NCI-H460 (cell line): ENCODE data around the gene TEAD4. TPM values are rescaled to one million over a fixed set of nuclear protein-coding genes. Genes with fewer than 3 reads are reported as not detected.
A peak's percentile ranks its signal among the peaks of the same experiment; 100 is the strongest.

Experiments used
- DNase-seq: peaks from one replicate; pipeline ENCODE4 v3.0.0-alpha.2; 2016; ENCODE audit warnings: low read depth; ENCODE audit errors: extremely low read depth
- total RNA-seq: library from RNA; depleted of rRNA; stranded (reverse); fragments of >200 nt; shearing (Covaris generic); gene quantifications from 2 replicates; pipeline ENCODE4 v1.2.3, GENCODE V29; 2014

The TEAD4 gene
- total RNA-seq, 1 experiment from 2014 or later: 18.3 TPM

DNA sequence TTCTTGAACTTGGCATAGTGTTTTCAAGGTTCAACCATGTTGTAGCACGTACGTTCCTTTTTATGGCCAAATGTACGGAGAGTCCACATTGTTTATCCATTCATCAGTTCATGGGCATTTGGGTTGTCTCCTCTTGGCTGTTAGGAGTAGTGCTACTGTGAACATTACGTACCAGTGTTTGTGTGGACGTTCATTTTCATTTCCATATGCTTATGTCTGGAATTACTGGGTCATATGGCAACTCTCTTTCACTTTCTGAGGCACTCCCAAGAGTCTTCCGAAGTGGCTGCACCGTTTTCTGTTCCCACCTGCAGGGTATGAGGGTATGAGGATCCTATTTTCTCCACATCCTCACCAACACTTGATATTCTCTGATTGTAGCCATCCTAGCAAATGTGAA lies 68.9 kb downstream of the TEAD4 start:
- DNase-seq: no peak

DNA sequence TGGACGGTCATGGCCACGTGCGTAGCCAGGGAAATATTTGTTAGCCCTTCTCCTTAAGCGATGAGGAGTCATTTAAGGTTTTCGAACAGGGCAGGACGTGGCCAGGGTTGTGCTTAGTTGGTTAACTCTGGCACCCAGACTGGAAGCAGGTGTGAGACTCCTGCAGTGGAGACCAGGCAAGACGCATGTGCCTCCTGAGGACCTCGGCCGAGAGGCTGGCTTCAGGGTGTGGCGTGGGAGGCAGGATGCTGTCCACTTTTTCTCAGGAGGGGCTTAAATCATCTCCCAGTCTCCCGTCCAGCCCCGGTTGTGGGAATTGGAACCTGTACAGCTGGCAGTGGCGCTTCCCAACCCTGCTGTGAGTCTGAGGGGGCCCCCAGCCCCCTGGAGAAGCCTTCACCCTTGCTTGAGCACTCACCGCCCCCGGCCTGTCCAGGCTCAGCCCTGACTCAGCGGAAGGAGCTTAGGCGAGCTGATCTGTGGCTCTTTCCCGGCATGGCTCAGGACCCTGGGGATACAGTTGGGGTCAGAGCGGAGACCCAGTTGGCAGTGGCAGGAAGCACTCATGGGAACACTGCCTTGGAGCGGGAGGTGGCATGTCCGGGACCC lies 71.7 kb downstream of the TEAD4 start:
- no peak for DNase-seq

DNA sequence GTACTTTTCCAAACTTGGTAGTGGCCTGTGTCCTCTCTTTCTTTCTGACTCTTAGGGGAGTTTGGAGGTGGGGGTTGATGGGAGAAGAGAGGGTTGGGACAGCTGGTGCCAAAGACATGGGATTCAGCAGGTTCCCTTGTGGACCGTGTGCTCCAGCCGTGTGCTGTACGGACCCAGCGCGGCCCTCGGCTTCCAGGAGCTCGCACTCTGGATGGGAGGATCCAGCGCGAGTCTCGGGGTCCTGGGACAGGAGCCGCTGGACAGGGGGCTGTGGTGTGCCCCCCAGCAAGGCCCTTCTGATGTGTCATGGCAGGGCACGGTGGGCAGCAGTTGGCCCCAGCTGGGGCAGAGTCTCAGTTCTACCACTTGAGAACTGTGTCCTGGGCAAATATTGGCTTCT lies 73.0 kb downstream of the TEAD4 start:
- no peak for DNase-seq

DNA sequence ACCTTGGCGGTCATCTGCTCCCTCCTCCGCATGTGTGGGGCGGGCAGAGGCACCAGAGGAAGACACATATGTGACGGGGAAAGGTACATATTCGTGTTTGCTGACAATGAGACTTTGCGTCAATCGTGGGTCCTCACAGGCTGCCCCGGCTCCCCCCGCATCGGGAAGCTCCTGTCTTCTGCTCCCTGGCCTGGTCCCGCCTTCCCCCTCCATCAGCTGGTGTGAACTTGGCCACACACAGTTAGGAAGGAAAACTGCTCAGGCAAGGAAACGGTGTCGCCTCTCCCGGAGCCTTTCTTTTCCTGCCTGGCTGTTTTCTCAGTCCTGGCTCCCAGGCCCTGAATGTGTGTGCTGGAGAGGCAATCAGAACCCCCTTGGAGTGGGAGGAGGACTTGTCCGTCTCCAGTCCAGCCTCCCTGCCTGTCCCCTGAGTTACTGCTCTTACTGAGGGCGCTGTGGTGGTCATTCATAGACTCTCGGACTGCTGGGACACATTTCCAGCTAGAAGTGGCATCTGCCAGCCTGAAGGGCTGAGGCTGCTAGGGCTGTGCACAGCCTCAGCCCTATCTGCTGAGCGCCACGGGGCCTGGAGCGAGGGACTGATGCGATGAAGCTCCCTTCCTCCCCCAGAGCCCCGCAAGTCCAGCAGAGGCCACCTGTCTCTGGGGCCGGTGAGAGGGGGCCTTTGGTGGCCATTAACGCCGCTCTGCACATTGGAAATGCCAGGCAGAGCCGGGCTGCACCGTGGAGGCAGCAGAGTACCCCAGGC lies 73.8 kb downstream of the TEAD4 start:
- no peak for DNase-seq

DNA sequence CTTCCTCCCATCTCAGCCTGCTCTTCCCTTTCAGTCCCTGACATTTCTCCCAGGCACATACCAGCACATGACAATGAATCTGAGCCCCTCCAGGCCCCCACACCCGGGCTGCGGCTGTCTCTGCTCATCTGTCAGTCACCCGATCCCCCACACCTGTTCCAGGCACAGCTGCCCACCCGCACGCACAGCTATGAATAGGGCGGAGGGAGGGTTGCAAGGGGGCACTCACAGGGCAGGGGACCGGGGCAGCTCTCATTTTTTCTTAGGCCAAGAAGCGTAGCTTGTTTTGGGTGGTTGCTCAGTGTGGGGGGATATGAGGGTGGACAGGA lies 74.3 kb downstream of the TEAD4 start:
- no peak for DNase-seq

DNA sequence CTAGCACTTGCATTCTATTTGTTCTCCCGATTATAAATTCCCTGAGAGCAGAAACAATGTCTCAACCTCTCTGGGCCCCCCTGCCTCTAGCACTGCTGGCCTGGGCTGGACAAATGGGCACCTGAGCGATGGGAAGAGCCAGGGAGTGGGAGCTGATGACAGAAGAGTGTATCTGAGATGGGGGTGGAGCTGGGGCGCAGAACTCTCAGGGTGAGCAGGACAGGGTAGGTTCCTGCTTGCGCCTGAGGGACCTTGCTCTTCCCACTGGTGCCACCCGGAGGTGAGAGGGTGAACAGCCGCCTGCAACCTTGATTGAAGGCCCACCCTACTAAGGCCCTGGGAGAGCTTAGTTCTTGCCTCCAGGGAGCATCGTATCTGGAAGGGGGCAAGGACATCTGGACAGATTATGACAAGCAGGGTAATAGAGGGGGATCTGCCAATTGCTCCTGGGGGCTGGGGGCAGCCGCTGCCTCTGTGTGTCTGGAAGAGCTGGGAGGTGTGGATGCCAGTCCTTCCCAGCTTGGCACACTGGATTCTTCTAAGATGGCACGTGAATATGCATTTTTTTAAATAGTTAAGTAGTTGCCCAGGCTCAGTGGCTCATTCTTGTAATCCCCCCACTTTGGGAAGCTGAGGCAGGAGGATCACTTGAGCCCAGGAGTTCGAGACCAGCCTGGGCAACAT lies 75.0 kb downstream of the TEAD4 start:
- DNase-seq: peak; percentile 30

DNA sequence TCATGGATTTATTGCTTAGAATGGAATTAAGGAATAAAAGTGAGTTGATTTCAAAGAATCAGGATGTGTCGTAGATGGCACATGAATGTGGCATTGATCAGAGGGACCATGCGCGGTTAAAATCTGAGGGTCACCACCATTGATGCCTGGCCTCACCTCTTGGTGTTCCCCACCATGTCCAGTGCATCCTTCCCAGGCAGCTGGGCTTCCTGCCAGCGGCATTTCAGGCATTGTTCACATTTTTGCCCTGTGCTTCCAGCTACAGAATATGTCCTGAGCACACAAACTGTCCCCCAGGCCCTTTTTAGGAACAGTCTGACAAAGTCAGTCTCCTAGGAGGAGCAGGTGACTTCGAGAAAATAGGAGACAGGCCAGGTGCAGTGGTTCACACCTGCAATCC lies 76.0 kb downstream of the TEAD4 start:
- DNase-seq: no peak

DNA sequence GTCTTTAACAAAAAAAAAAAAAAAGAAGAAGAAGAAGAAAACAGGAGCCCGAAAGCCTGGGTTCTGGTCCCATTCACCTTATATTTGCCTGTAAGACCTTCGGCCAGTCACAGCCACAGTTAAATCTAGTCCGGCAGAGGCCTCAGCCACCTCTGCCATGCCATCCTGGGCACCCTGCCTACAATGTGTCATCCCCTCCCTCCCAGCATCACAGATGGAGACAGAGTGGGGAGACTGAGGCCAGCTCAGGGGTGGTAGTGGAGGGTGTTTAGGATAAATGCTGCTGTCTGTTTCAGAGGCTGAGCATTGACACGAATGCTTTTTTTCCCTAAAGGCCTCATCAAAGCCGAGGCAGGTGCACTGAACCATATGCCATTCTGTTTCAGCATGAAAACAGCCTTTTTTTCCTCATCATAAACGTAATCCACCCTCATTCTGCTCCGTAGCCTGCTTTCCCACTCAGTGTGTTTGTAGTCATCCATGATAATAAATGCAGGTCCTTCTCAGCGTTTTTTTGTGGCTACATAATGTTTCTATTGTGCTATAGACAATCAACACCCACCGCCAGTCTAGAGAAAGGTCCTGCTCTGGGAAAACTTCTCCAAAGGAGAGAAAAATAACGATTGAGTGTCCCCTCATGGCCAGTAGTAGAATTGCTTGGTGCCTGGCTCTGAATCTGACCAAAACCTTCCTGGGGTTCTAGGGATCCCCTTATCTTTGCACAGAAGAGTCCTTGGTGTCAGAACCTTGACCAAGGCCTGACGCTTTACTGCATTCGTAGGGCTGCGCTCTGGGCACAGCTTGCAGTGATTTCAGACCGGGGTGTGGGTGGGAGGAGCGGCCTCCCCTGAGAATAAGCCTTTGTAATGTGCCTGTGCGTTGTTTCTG lies 76.9 kb downstream of the TEAD4 start:
- DNase-seq: no peak

DNA sequence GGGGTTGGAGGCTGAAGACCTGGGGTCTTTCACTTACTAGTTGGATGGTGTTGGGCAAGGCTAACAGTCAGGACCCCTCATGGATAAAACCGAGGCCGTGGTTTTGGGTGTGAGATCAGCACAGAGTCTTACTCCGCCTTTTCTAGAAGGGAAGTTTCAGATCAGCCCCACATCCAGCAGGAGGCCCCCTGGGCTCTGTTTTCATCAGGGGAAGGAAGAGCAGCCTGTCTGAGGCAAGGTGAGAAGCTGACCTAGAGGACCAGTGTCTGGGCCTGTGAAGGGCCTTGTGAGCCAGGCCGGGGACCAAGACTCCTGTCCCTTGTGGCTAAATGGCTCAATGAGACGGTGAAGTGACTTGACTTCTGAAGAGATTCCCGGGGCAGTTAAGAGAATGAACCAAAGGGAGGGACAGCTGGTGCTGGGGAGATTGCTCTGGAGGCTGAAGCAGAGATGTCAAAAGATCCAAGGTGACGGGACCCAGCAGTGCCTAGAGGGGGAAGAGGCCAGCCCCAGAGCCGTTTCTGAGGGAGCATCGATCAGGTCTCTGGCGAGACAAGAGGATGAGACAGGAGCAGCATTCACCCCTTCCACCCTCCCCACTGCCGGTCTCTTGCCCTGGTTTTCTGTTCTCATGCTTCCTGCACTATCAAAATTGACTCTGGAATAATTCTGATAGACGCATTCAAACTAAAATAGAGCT lies 77.9 kb downstream of the TEAD4 start:
- DNase-seq: no peak

DNA sequence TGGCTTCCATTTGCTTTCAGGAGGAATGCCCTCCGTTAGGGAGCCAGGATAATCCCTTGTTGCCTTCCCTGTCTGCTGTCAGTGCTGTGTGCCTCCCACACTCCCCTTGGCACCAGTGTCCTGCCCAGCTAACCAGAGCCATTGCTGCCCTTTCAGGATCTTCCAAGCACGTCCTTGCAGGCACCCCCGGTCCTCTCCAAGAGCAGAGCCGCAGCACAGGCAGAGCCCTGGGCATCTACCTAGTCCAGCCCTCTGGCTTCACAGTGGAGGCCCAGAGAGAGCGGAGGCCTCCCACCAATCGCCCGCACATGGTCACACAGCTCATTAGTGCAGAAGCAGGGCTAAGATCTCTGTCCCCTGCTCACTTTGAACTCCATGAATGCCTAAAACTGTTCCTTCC lies 79.0 kb downstream of the TEAD4 start:
- DNase-seq: no peak

DNA sequence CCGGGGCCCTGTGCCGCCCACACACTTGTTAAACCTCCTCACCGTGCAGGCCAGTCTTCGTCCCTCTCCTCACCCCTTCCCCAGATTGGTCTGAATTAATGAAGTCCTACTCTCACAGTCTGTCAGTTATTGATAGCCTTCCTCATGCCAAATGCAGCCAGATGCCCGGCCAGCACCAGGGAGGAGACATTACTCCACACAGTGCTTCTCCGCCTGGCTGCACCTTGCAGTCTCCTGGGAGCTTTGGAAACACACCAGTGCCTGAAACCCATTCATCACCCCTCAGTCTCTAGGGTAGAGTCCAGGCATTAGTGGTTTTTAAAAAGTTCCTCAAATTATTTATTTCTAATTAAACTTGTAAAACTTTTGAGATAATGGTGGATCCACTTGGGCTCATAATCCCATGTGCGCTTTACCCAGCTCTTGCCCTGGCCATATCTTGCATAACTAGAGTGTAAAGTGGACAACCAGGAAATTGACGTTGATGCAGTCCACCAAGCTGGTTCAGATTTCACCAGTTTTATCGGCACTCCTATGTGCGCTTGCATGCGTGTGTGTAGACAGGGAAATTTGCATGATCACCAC lies 79.8 kb downstream of the TEAD4 start:
- DNase-seq: no peak

DNA sequence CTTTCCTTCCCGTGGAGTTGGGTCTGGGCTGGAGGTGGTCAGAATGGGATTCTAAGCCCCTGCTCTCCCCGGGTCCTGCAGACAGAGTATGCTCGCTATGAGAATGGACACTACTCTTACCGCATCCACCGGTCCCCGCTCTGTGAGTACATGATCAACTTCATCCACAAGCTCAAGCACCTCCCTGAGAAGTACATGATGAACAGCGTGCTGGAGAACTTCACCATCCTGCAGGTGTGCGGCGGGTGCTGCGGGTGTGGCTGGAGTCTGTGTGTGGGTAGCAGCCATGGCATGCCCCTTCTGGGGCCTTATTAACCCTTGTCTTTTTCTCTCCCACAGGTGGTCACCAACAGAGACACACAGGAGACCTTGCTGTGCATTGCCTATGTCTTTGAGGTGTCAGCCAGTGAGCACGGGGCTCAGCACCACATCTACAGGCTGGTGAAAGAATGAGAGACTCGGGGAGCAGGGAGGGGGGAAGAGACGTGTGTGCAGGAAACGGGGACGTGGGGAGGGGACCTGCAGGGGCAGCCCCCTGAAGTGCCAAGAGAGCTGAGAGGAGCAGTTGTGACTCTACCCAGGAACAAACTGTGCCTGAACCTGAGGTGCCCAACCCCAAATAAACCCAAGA lies 80.9 kb downstream of the TEAD4 start:
- DNase-seq: no peak

DNA sequence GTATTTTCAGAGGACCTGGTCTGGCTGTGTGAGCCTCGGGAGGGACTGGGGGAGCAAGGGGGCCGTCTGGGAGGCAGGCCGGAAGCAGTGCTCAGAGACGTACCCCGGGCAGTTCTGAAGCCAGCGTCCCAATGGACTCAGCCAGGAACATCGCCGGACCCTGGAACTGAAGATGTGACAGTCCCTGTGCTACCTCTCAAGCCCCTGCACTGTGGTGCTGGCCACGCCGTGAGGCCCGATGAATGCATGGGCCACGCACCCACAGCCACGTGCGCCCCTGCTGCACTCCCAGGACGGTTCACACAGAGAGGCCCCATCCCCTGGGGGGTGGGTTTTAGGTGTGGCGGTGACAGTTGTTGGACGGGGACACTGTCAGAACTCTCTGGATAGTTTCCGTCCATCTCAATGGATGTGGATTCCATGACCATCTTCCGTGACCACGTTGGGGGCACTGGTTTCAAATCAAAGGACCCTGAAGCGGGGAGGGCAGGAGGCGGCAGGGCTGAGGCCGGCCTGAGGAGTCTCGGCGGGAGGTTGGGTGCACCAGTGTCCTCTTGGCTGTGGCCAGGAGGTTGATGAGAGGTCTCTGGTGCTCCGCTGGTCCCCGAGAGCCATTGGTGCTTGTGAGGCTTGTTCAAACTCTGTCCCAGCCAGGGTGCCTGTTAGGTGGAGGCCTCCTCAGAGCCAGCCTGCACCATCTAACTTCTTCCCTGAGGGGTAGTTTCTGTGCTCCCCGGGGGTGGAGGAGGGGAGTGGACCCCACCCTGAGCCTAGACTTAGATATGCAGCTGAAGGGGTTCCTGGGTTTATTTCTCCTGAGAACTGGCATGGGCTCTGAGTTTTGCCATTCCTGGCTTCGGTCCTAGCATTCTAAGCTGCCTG lies 81.7 kb downstream of the TEAD4 start:
- DNase-seq: no peak

DNA sequence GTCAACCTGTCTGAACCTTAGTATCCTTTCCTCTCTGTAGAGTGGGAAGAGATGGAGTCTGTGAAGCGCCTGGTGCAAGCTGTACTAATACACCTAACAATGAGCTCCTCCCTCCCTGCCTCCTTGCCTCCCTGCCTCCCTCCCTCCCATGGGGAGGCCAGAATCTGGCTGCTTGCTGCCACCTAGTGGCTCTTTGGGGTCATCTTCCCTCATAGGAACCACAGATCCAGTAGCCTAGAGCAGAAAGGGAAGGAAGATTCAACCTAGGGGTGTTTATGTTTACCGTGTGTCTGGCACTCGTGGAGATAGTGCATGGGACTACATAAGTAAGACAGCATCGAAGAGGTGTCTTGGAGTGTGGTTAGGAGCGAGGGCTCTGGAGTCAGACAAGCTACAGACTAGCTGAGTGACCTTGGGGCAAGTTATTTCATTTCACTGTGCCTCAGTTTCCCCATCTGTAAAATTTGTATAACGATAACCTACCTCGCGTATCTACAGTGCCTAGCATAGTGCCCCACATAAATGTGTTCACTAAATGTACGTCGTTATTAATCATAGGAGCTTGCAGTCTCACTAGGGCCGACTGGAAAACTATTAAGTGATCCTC lies 82.5 kb downstream of the TEAD4 start:
- DNase-seq: peak; percentile 78

DNA sequence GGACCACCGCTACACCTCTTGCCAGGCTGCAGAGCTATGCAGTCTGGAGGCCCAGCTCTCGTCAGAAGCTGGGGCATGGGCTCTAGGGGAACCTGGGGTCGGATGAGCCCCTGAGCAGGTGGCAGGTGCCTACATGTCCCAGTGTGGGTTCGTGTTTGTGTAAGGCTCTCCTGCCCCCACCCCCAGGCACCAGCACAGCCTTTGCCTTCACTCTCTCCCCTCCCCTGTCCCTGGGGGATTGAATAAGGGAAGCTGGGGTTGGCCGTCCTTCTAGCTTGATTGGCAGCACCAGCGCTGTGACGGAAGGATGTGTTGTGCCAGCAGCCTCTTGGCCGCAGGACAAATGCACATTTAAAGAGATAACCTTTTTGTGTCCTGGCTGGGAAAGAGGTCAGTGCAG lies 83.2 kb downstream of the TEAD4 start:
- DNase-seq: no peak

DNA sequence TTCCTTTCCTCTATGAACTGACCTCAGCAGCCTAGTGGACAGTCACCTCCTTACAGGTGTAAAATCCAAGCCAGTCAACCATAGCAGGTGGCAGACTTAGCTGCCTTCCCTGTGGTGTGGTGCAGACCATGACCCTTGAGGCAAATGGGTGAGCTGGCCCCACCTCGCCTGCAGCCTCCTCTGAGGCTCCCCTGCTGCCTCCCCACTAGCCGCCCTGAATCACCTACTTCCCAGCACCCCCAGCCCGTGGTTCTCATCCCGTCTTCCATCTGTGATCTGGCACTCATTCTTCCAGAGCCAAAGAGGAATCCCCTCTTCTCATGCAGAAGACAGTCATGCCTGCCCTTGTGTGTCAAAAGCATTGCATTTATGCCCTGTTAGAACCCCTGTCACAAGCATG lies 83.6 kb downstream of the TEAD4 start:
- DNase-seq: no peak

DNA sequence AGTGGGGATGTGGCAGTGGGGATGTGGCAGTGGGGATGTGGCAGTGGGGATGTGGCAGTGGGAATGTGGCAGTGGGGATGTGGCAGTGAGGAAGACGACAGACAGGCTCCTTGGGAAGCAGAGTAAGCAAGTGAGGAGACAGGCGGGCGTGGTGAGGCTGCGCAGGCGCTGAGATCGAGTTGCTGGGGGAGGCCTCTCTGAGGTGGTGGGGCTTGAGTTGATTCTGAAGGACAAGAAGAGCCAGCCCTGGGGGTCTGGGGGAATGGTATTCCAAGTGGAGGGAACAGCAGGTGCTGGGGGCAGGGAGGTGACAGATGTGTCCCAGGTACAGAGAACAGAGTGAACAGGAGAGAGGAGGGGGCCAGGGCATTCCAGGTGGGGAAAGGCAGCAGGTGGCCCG lies 84.2 kb downstream of the TEAD4 start:
- no peak for DNase-seq

DNA sequence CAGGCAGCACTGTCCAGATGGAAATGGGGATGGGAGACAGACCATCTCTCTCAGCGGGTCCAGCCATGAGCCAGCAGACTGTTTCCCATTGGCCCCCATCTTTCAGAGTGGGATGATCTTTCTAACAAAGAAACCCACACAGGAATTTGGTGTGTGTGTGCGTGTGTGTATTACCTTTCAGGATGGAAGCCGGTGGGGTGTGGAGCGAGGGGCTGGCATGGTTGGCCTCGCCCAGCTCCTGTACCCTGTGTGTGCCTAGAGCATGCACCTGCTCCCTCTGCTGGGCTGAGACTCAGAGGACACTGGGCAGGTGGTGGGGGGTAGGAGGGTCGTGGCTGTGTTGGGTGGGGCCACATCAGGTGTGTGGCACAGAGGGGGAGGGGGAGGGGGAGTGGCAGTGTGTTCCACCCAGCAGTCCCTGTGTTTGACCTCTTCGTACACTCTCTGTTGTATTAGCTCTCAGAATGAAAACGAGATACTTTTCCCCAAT lies 85.0 kb downstream of the TEAD4 start:
- DNase-seq: no peak
